PC-9 (cell line): Measurements from ENCODE around the gene TSPOAP1. TPM values are rescaled to one million over a fixed set of nuclear protein-coding genes. Genes with fewer than 3 reads are reported as not detected.

Source experiments
- BruUV-seq: library from RNA; stranded (reverse); fragments of 400-500 nt; replicated peaks from 2 replicates; lab custom pipeline; 2021; lab: Mats Ljungman, UMichigan
- CTCF ChIA-PET: fragments of 300-600 bp; sonication (Branson Sonifier 250); formaldehyde crosslinking; loops from one replicate; lab custom pipeline; 2022; ENCODE audit warnings: antibody characterized with exemption; lab: Charles Lee
- POLR2A ChIA-PET: fragments of 300-600 bp; sonication (Branson Sonifier 250); formaldehyde crosslinking; loops from one replicate; lab custom pipeline; 2022; ENCODE audit warnings: antibody characterized with exemption; ENCODE audit not compliant: unreplicated experiment; lab: Charles Lee
- DNase-seq, 2 experiments: peaks; one replicate each; pipeline versions ENCODE4 v3.0.0 to v3.0.0-alpha.2; 2015 to 2022; ENCODE audit warnings: mixed read lengths in 1 of 2
- H2AFZ ChIP-seq: fragments of 200-600 bp; sonication (generic); 2 replicates; pipeline ENCODE4 v1.8.1; 2017; ENCODE audit warnings: antibody characterized with exemption
- H3F3A ChIP-seq: fragments of 200-600 bp; sonication (generic); 2 replicates; pipeline ENCODE4 v1.8.1; 2017; ENCODE audit warnings: antibody characterized with exemption, mild to moderate bottlenecking, low read depth; ENCODE audit not compliant: insufficient read depth
- H3K27ac ChIP-seq: fragments of 200-600 bp; sonication (generic); 2 replicates; pipeline ENCODE4 v1.6.1; 2016; ENCODE audit warnings: mixed run types
- H3K27me3 ChIP-seq: fragments of 200-600 bp; sonication (generic); 2 replicates; pipeline ENCODE4 v1.6.1; 2016; ENCODE audit warnings: low read depth, mixed run types; ENCODE audit not compliant: insufficient read depth
- H3K36me3 ChIP-seq: fragments of 200-600 bp; sonication (generic); 2 replicates; pipeline ENCODE4 v1.6.1; 2016; ENCODE audit warnings: low read depth, mixed run types
- H3K4me1 ChIP-seq: fragments of 200-600 bp; sonication (generic); replicated peaks from 2 replicates; pipeline ENCODE4 v1.6.1; 2016; ENCODE audit warnings: mixed run types; ENCODE audit not compliant: insufficient read depth
- H3K4me2 ChIP-seq: fragments of 200-600 bp; sonication (generic); 2 replicates; pipeline ENCODE4 v1.6.1; 2017; ENCODE audit warnings: mixed run types
- H3K4me3 ChIP-seq: fragments of 200-600 bp; sonication (generic); 2 replicates; pipeline ENCODE4 v1.6.1; 2016; ENCODE audit warnings: mixed run types
- H3K79me2 ChIP-seq: fragments of 200-600 bp; sonication (generic); 2 replicates; pipeline ENCODE4 v1.6.1; 2017; ENCODE audit warnings: low read depth, mixed run types
- H3K9me2 ChIP-seq: fragments of 200-600 bp; sonication (generic); 2 replicates; pipeline ENCODE4 v1.8.1; 2017; ENCODE audit warnings: mild to moderate bottlenecking; ENCODE audit not compliant: insufficient read depth
- H3K9me3 ChIP-seq: fragments of 200-600 bp; sonication (generic); 2 replicates; pipeline ENCODE4 v1.8.1; 2016; ENCODE audit warnings: low read depth; ENCODE audit not compliant: insufficient read depth
- H4K20me1 ChIP-seq: fragments of 200-600 bp; sonication (generic); 2 replicates; pipeline ENCODE4 v1.8.1; 2017; ENCODE audit not compliant: insufficient read depth
- CTCF ChIP-seq: fragments of 200-600 bp; sonication (generic); conservative IDR thresholded peaks from 2 replicates; pipeline ENCODE4 v1.6.1; 2017; ENCODE audit warnings: mixed run types, antibody characterized with exemption, mild to moderate bottlenecking, moderate library complexity
- EZH2 ChIP-seq: fragments of 200-600 bp; sonication (generic); IDR thresholded peaks from 2 replicates; pipeline ENCODE4 v1.8.0; 2017; ENCODE audit warnings: antibody characterized with exemption, low read depth
- intact Hi-C: fragments of 100-400 bp; cut with micrococcal nuclease; formaldehyde crosslinking; loops from one replicate; pipeline ENCODE4 v1.10.0; 2022; ENCODE audit not compliant: unreplicated experiment
- microRNA-seq: library from miRNA; unstranded; fragments of <30 nt; microRNA quantifications from one replicate; pipeline ENCODE4 v1.2.0, GENCODE V29; 2021; ENCODE audit warnings: borderline number of aligned reads, borderline replicate concordance
- total RNA-seq: library from RNA; stranded (reverse); gene quantifications from 2 replicates; pipeline ENCODE4 v1.2.3, GENCODE V29; 2021

Gene TSPOAP1
- total RNA-seq, 1 experiment from 2014 or later: 0.15 TPM

GRCh38 chr17:58254803-58255202, 73.8 kb downstream of the TSPOAP1 start:
- H3K4me1 ChIP-seq: no peaks in the 10 kb centered on the region
- H3K9me2 ChIP-seq: no peaks in the 10 kb centered on the region; the same call in 1 of the 2 replicates
- TF ChIP-seq EZH2 (no peak), CTCF (no peak)
- DNase-seq: no peak
- no peaks in the 10 kb centered on the region for H3K79me2 ChIP-seq
- H4K20me1 ChIP-seq: no peaks in the 10 kb centered on the region
- H3K27ac ChIP-seq: no peak overlapping the region
- H3K36me3 ChIP-seq: no peaks in the 10 kb centered on the region
- intact Hi-C loops: no loop called here
- CTCF ChIA-PET: no interaction called here
- H3K9me3 ChIP-seq: no peaks in the 10 kb centered on the region
- H2AFZ ChIP-seq: no peak overlapping the region
- POLR2A ChIA-PET: no interaction called here
- H3K4me2 ChIP-seq: no peak overlapping the region
- H3F3A ChIP-seq: no peaks in the 10 kb centered on the region
- no peak overlapping the region for H3K4me3 ChIP-seq
- peaks cover 85% of the 10 kb centered on the region for H3K27me3 ChIP-seq
- BruUV-seq: no TSS peak

GRCh38 chr17:58253082-58253481, 75.5 kb downstream of the TSPOAP1 start:
- H4K20me1 ChIP-seq: no peaks in the 10 kb centered on the region
- DNase-seq: no peak
- no peak overlapping the region for H3K4me2 ChIP-seq
- TF ChIP-seq CTCF: no peak
- TF ChIP-seq EZH2: no peak
- H3K9me2 ChIP-seq: no peaks in the 10 kb centered on the region
- ChIA-PET CTCF (no interaction called here), POLR2A (no interaction called here)
- H3K27me3 ChIP-seq: peaks cover 85% of the 10 kb centered on the region
- no peak overlapping the region for H3K4me3 ChIP-seq
- H3K9me3 ChIP-seq: no peaks in the 10 kb centered on the region
- no peaks in the 10 kb centered on the region for H3K4me1 ChIP-seq
- no peaks in the 10 kb centered on the region for H3F3A ChIP-seq
- H3K36me3 ChIP-seq: no peaks in the 10 kb centered on the region
- H3K27ac ChIP-seq: no peak overlapping the region
- intact Hi-C loops: no loop called here
- no TSS peak for BruUV-seq
- H2AFZ ChIP-seq: no peak overlapping the region
- no peaks in the 10 kb centered on the region for H3K79me2 ChIP-seq

GRCh38 chr17:58252141-58252540, 76.5 kb downstream of the TSPOAP1 start:
- no peak overlapping the region for H3K4me2 ChIP-seq
- H3F3A ChIP-seq: no peaks in the 10 kb centered on the region
- no peaks in the 10 kb centered on the region for H3K9me3 ChIP-seq
- POLR2A ChIA-PET: no interaction called here
- H4K20me1 ChIP-seq: no peaks in the 10 kb centered on the region
- no peaks in the 10 kb centered on the region for H3K4me1 ChIP-seq
- CTCF ChIA-PET: no interaction called here
- no peak for DNase-seq
- intact Hi-C loops: no loop called here
- no peak overlapping the region for H2AFZ ChIP-seq
- peaks cover 84% of the 10 kb centered on the region for H3K27me3 ChIP-seq
- H3K36me3 ChIP-seq: no peaks in the 10 kb centered on the region
- H3K9me2 ChIP-seq: no peaks in the 10 kb centered on the region
- BruUV-seq: no TSS peak
- TF ChIP-seq EZH2 (no peak), CTCF (no peak)
- H3K4me3 ChIP-seq: no peak overlapping the region
- H3K27ac ChIP-seq: no peak overlapping the region
- H3K79me2 ChIP-seq: no peaks in the 10 kb centered on the region

Small RNA genes lying within 50 kb of the gene (microRNA-seq; reads per million reads assigned to microRNA genes)
- not detected for gene MIR4736

Other genes starting within 250 kb of the TSPOAP1 start
- gene DYNLL2, start 245.4 kb downstream of the TSPOAP1 start, total RNA-seq: 29.3 and 36.2 TPM in 2 replicates
- not detected in 2 replicates for gene OR4D1, start 180.4 kb downstream of the TSPOAP1 start, total RNA-seq
- not detected in 2 replicates for gene OR4D2, start 161.8 kb downstream of the TSPOAP1 start, total RNA-seq
- gene EPX, start 136.1 kb downstream of the TSPOAP1 start, total RNA-seq: not detected in 2 replicates
- 28.6 and 30.1 TPM in 2 replicates for gene MKS1, start 109.5 kb downstream of the TSPOAP1 start, total RNA-seq
- gene LPO, start 90.2 kb downstream of the TSPOAP1 start, total RNA-seq: not detected in 2 replicates
- not detected in 2 replicates for gene MPO, start 47.9 kb downstream of the TSPOAP1 start, total RNA-seq
- 72.2 and 74.8 TPM in 2 replicates for gene SUPT4H1, start 23.4 kb upstream of the TSPOAP1 start, total RNA-seq
- gene RNF43, start 88.7 kb upstream of the TSPOAP1 start, total RNA-seq: 0.33 TPM in 1 of 2 replicates, not detected in the other
- gene HSF5, start 159.6 kb upstream of the TSPOAP1 start, total RNA-seq: not detected in 2 replicates
- 35.1 and 39.6 TPM in 2 replicates for gene MTMR4, start 185.8 kb upstream of the TSPOAP1 start, total RNA-seq